K562 (cell line): ENCODE results near the gene COQ8B. TPM values are rescaled to one million over a fixed set of nuclear protein-coding genes. Genes with fewer than 3 reads are reported as not detected.

Source experiments
- ATAC-seq: fragments of 200-7000 bp; cut with Tn5 transposase; 3 replicates; pipeline ENCODE4 v1.9.1; 2020; ENCODE audit warnings: moderate library complexity
- BruUV-seq: library from RNA; stranded (reverse); fragments of 400-500 nt; replicated peaks from 2 replicates; lab custom pipeline; 2021; lab: Mats Ljungman, UMichigan
- CTCF ChIA-PET: fragments of 300-600 bp; formaldehyde crosslinking; extraction: SDS; loops from one replicate; lab custom pipeline; 2021; ENCODE audit warnings: low intra/inter-chr PET ratio; lab: Yijun Ruan, JAX
- POLR2A ChIA-PET: fragments of 300-600, 350-650 bp; sonication (Branson Sonifier 250); formaldehyde crosslinking; extraction: SDS; loops from one replicate; lab custom pipeline; 2021; ENCODE audit warnings: antibody characterized with exemption, inconsistent platforms; lab: Yijun Ruan, JAX
- DNase-seq, 4 experiments: peaks; one replicate each; pipeline versions ENCODE4 v3.0.0 to v3.0.0-alpha.2; 2011 to 2018; ENCODE audit warnings: low spot score in 3 of 4, mixed read lengths in 3 of 4; ENCODE audit errors: extremely low read depth in 1 of 4
- FAIRE-seq: peaks from 2 replicates; lab custom pipeline; 2011; peaks lifted over from hg19 to GRCh38; lab: Jason Lieb, UNC
- H2AFZ ChIP-seq: 2 replicates; pipeline ENCODE4 v1.6.0; 2011; ENCODE audit warnings: low read depth, low read length, control low read depth, inconsistent platforms
- H3K27ac ChIP-seq: fragments of 200-600 bp; 3 replicates; pipeline ENCODE4 v1.8.0; 2011; ENCODE audit warnings: low read depth, mild to moderate bottlenecking, control low read depth, inconsistent platforms, low read length, moderate library complexity, mixed read lengths; ENCODE audit errors: extremely low read depth
- H3K27me3 ChIP-seq, 2 experiments: fragments of 300-600 bp in 1 of 2; 2 replicates in 1 of 2; 3 replicates in 1 of 2; pipeline versions ENCODE4 v1.6.0 to v1.8.0; 2011; ENCODE audit warnings: inconsistent platforms in 2 of 2, low read length in 2 of 2, mild to moderate bottlenecking in 1 of 2, mixed read lengths in 1 of 2, moderate library complexity in 1 of 2; ENCODE audit not compliant: control insufficient read depth in 2 of 2, insufficient read depth in 2 of 2
- H3K36me3 ChIP-seq: fragments of 300-600 bp; 3 replicates; pipeline ENCODE4 v1.8.0; 2011; ENCODE audit warnings: mild to moderate bottlenecking, low read length, inconsistent platforms; ENCODE audit not compliant: control insufficient read depth, insufficient read depth
- H3K4me1 ChIP-seq, 2 experiments: fragments of 200-600 bp in 1 of 2; replicated peaks in 1 of 2; 2 replicates in 1 of 2; 3 replicates in 1 of 2; pipeline versions ENCODE4 v1.5.1 to v1.8.0; 2011; ENCODE audit warnings: inconsistent platforms in 2 of 2, low read length in 2 of 2, mild to moderate bottlenecking in 1 of 2, mixed read lengths in 1 of 2, moderate library complexity in 1 of 2; ENCODE audit not compliant: control insufficient read depth in 2 of 2, insufficient read depth in 2 of 2
- H3K4me2 ChIP-seq: 2 replicates; pipeline ENCODE4 v1.6.1; 2011; ENCODE audit warnings: low read length, control low read depth, inconsistent platforms, mixed read lengths; ENCODE audit not compliant: insufficient read depth
- H3K4me3 ChIP-seq: fragments of 200-600 bp; sonication (generic), shearing (Covaris generic); 2 replicates; pipeline ENCODE4 v1.5.1; 2016; ENCODE audit warnings: control low read depth, inconsistent platforms
- H3K79me2 ChIP-seq: fragments of 200-600 bp; 3 replicates; pipeline ENCODE4 v1.8.0; 2011; ENCODE audit warnings: low read length, inconsistent platforms; ENCODE audit not compliant: control insufficient read depth, insufficient read depth
- H3K9ac ChIP-seq, 2 experiments: 2 replicates each; pipeline versions ENCODE4 v1.6.0 to v1.6.1; 2011; ENCODE audit warnings: low read depth in 2 of 2, low read length in 2 of 2, control low read depth in 1 of 2, inconsistent platforms in 1 of 2, mild to moderate bottlenecking in 1 of 2, mixed read lengths in 1 of 2; ENCODE audit not compliant: insufficient read depth in 1 of 2
- H3K9me1 ChIP-seq: one replicate; pipeline ENCODE4 v1.6.0; 2011; ENCODE audit warnings: inconsistent platforms, mild to moderate bottlenecking, low read length, moderate library complexity; ENCODE audit not compliant: control insufficient read depth, insufficient read depth
- H3K9me3 ChIP-seq: replicated peaks from 2 replicates; pipeline ENCODE4 v1.5.1; 2011; ENCODE audit warnings: low read depth, low read length, inconsistent platforms; ENCODE audit not compliant: control insufficient read depth, insufficient read depth
- H4K20me1 ChIP-seq: replicated peaks from 2 replicates; pipeline ENCODE4 v1.6.1; 2011; ENCODE audit warnings: low read length, inconsistent platforms, mixed read lengths; ENCODE audit not compliant: control insufficient read depth, insufficient read depth
- BHLHE40 ChIP-seq: IDR thresholded peaks from 2 replicates; pipeline ENCODE4 v1.6.1; 2011; ENCODE audit warnings: low read length, improper control_type of control experiment
- CBFB ChIP-seq: sonication (generic); formaldehyde crosslinking; IDR thresholded peaks from 2 replicates; pipeline ENCODE4 v1.4.0; 2020; ENCODE audit warnings: mild to moderate bottlenecking, missing genetic modification reagents
- CEBPG ChIP-seq, 3 experiments: fragments of 200-800 bp in 1 of 3; sonication (Bioruptor generic) in 1 of 3; sonication (generic) in 1 of 3; formaldehyde crosslinking in 1 of 3; IDR thresholded peaks in 2 of 3; conservative IDR thresholded peaks in 1 of 3; 2 replicates each; pipeline versions ENCODE4 v1.6.1 to v1.8.0; 2016 to 2022; ENCODE audit warnings: missing compliant biosample characterization in 2 of 3, missing genetic modification characterization in 2 of 3, mild to moderate bottlenecking in 1 of 3, missing genetic modification reagents in 1 of 3
- CREM ChIP-seq: IDR thresholded peaks from 2 replicates; pipeline ENCODE4 v1.6.1; 2014; ENCODE audit warnings: antibody characterized with exemption, low read depth
- EGR1 ChIP-seq: fragments of 450-650 bp; conservative IDR thresholded peaks from 2 replicates; pipeline ENCODE4 v1.6.1; 2017; ENCODE audit warnings: mild to moderate bottlenecking
- EP300 ChIP-seq: IDR thresholded peaks from 2 replicates; pipeline ENCODE4 v1.6.1; 2012; ENCODE audit warnings: low read length, improper control_type of control experiment
- HDAC1 ChIP-seq, 2 experiments: fragments of 450-650 bp; IDR thresholded peaks; 2 replicates each; pipeline ENCODE4 v1.6.1; 2016 to 2017; ENCODE audit warnings: inconsistent platforms in 1 of 2, mild to moderate bottlenecking in 1 of 2, moderate library complexity in 1 of 2
- HDGF ChIP-seq: fragments of 450-650 bp; IDR thresholded peaks from 2 replicates; pipeline ENCODE4 v1.6.1; 2016
- HEY1 ChIP-seq: fragments of 250-450 bp; sonication (Bioruptor Pico); IDR thresholded peaks from 2 replicates; pipeline ENCODE4 v1.5.0; 2020; ENCODE audit warnings: mild to moderate bottlenecking, moderate library complexity, borderline replicate concordance
- KAT2B ChIP-seq: IDR thresholded peaks from one replicate; pipeline ENCODE4 v1.6.1; 2012; ENCODE audit warnings: low read depth, mild to moderate bottlenecking, control low read depth, inconsistent platforms, low read length, moderate library complexity
- KDM1A ChIP-seq, 2 experiments: fragments of 450-650 bp; IDR thresholded peaks; 2 replicates each; pipeline ENCODE4 v1.6.1; 2016; ENCODE audit warnings: mild to moderate bottlenecking in 2 of 2
- SMARCE1 ChIP-seq: fragments of 450-650 bp; IDR thresholded peaks from 2 replicates; pipeline ENCODE4 v1.7.1; 2016; ENCODE audit warnings: mild to moderate bottlenecking
- TSHZ1 ChIP-seq: fragments of 250-450 bp; sonication (Bioruptor Pico); IDR thresholded peaks from 2 replicates; pipeline ENCODE4 v1.4.0; 2020; ENCODE audit warnings: mild to moderate bottlenecking, moderate library complexity
- ZBTB2 ChIP-seq: fragments of 450-650 bp; IDR thresholded peaks from 2 replicates; pipeline ENCODE4 v1.6.1; 2016; ENCODE audit warnings: antibody characterized with exemption
- ZNF316 ChIP-seq: fragments of 450-650 bp; IDR thresholded peaks from 2 replicates; pipeline ENCODE4 v1.6.1; 2016
- WGBS: fragments of 100-300 bp; shearing (Covaris generic); methylation state at CpG from one replicate; pipeline ENCODE4 v1.1.6; 2016; ENCODE audit warnings: low coverage, mixed read lengths; ENCODE audit not compliant: insufficient coverage; ENCODE audit errors: missing lambda C conversion rate; 5-methylcytosine and 5-hydroxymethylcytosine counted together
- in situ Hi-C: fragments of 300-500 bp; cut with MboI; formaldehyde crosslinking; loops from 4 replicates; pipeline ENCODE4 v1.15.0; 2018; ENCODE audit warnings: inconsistent platforms, mixed read lengths
- intact Hi-C: fragments of 100-400 bp; cut with micrococcal nuclease; formaldehyde crosslinking; loops from 2 replicates; pipeline ENCODE4 v1.14.2; 2022
- polyA plus RNA-seq, 8 experiments: library from polyadenylated mRNA; depleted of rRNA in 4 of 8; stranded (reverse) in 5 of 8; unstranded in 3 of 8; fragments of >200 nt; fragmentation: Nextera tagmentation in 2 of 8; fragmentation: Illumina TruSeq in 1 of 8; extraction: Ambion mirVana in 2 of 8; extraction: Trizol in 1 of 8; gene quantifications; 2 replicates each; pipeline versions ENCODE4 v1.2.1 to v1.2.3, GENCODE V29; 2011 to 2014; ENCODE audit warnings: inconsistent platforms in 1 of 8, missing spikeins in 1 of 8
- total RNA-seq, 7 experiments: library from RNA; depleted of rRNA in 6 of 7; stranded (reverse); fragments of >200 nt in 6 of 7; fragmentation: Illumina TruSeq in 2 of 7; extraction: Trizol in 2 of 7; gene quantifications; 2 replicates each; pipeline versions ENCODE4 v1.2.1 to v1.2.3, GENCODE V29; 2011 to 2021; ENCODE audit warnings: low replicate concordance in 1 of 7

Gene COQ8B
- total and polyA plus RNA-seq, 9 of the 15 experiments (the other 6 are each of a cell fraction or from before 2014, with no cell fraction given): 0.41 to 32.3 (median 12.9) TPM

GRCh38 chr19:40718774-40719391 is 2.2 kb upstream of the COQ8B start (continued):
- TF ChIP-seq CEBPG (CRISPR knock-in tag; IDR thresholded peaks at IDR 0.05) (peak; percentile 58; the same call in 1 of the 2 replicates), CEBPG (tag; conservative IDR thresholded peaks at IDR 0.05 in 1 of 2, IDR thresholded peaks at IDR 0.05 in 1 of 2) (no peak), HDAC1 (IDR thresholded peaks at IDR 0.05) (peak in 1 of 2 experiments; percentile 69; a peak in 2 of 4 replicates), HEY1 (no peak), BHLHE40 (peak; percentile 70)

GRCh38 chr19:40717880-40718773 is 1.4 kb upstream of the COQ8B start:
- Histone ChIP-seq H3K9ac (peak overlapping the region; percentile 79 to 90), H3K9me3 (no peaks in the 10 kb centered on the region), H3K4me1 (peaks cover 21 to 55% of the 10 kb centered on the region in 2 experiments), H3K9me1 (no peaks in the 10 kb centered on the region), H3K79me2 (peaks cover 62% of the 10 kb centered on the region), H2AFZ (peak overlapping the region; percentile 64; the same call in 1 of the 2 replicates), H3K27me3 (no peaks in the 10 kb centered on the region), H3K4me3 (peak overlapping the region; percentile 62), H3K4me2 (peak overlapping the region; percentile 93), H4K20me1 (no peaks in the 10 kb centered on the region), H3K27ac (peak overlapping the region; percentile 80), H3K36me3 (peaks cover 8% of the 10 kb centered on the region; the same call in 2 of the 3 replicates)
- POLR2A ChIA-PET: interaction anchor here (0.5 to 1.5 kb wide), 8 partner anchors 10 to 324 kb away, joined by 3 to 6 read pairs (median 3); no protein-coding TSS in a partner anchor
- 2% methylated on average over 19 of the region's 20 CpGs for WGBS
- no TSS peak for BruUV-seq
- ATAC-seq: peak; percentile 6; the same call in 2 of the 3 replicates
- CTCF ChIA-PET: no interaction called here
- intact Hi-C loops: loop anchor here (2.0 kb wide), 1 partner anchor 33 kb away; the partner anchor contains the start of genes ACTMAP and SNRPA
- in situ Hi-C loops: no loop called here
- peak in 3 of 4 experiments; percentile 38 to 46 (median 38) for DNase-seq
- peak; percentile 49 for FAIRE-seq
- peak in 1 of 2 experiments; percentile 28; a peak in 1 of 4 replicates for TF ChIP-seq KDM1A (IDR thresholded peaks at IDR 0.05)
- TF ChIP-seq ZBTB2: no peak
- peak; percentile 95 for TF ChIP-seq ZNF316
- TF ChIP-seq KAT2B: no peak
- TF ChIP-seq EP300: no peak
- no peak for TF ChIP-seq SMARCE1
- TF ChIP-seq CBFB: 0 out of 2 replicates have a peak, but pooled peaks have one; percentile 24
- no peak for TF ChIP-seq TSHZ1
- peak; percentile 75 for TF ChIP-seq CREM
- peak; percentile 84 for TF ChIP-seq EGR1
- TF ChIP-seq HDGF: 0 out of 2 replicates have a peak, but pooled peaks have one; percentile 24
